ENCODE data around the gene SDK1.

GRCh38 chr7:3923307-3923918, 622.4 kb downstream of the SDK1 start:
- TF ChIP-seq EZH2 (IDR thresholded peaks at IDR 0.05; ENCODE audit: insufficient read depth, poor library complexity, severe bottlenecking) (no peak), EZH2phosphoT487 (IDR thresholded peaks at IDR 0.05; ENCODE audit: insufficient read depth, low read depth) (no peak)

All from GM23248 (cell line).